D721Med (cell line): ENCODE data around the gene CBX5.

ENCODE experiments used
- DNase-seq: peaks from one replicate; pipeline ENCODE4 v3.0.0; 2011; ENCODE audit warnings: low spot score; ENCODE audit not compliant: insufficient read length
- FAIRE-seq: peaks from 2 replicates; lab custom pipeline; 2011; peaks lifted over from hg19 to GRCh38; lab: Jason Lieb, UNC
- CTCF ChIP-seq: IDR thresholded peaks from 2 replicates; pipeline ENCODE4 v1.5.1; 2012; ENCODE audit warnings: mild to moderate bottlenecking, control low read depth; ENCODE audit not compliant: insufficient read depth; ENCODE audit errors: missing control alignments

The CBX5 gene

GRCh38 chr12:54306925-54307741 is 27.2 kb upstream of the CBX5 start:
- no peak for DNase-seq
- no peak for TF ChIP-seq CTCF
- FAIRE-seq = no peak

GRCh38 chr12:54304187-54304810 is 24.4 kb upstream of the CBX5 start:
- no peak for TF ChIP-seq CTCF
- DNase-seq (no peak), FAIRE-seq (no peak)

- DNase-seq (no peak), FAIRE-seq (no peak)
- TF ChIP-seq CTCF = no peak
Observed at GRCh38 chr12:54303640-54304039, 23.7 kb upstream of the CBX5 start.

- TF ChIP-seq CTCF = no peak
- DNase-seq (no peak), FAIRE-seq (no peak)
Observed at GRCh38 chr12:54301428-54302048, 21.6 kb upstream of the CBX5 start.

- no peak for TF ChIP-seq CTCF
- no peak for FAIRE-seq
- DNase-seq = no peak
Observed at GRCh38 chr12:54300732-54301427, 21.0 kb upstream of the CBX5 start, which contains the start of gene NFE2. Gene NFE2 (minus strand): TSS chr12:54301015. CDS start chr12:54295248, 5,767 bp downstream.

GRCh38 chr12:54300225-54300731 is 20.4 kb upstream of the CBX5 start:
- DNase-seq (no peak), FAIRE-seq (no peak)
- no peak for TF ChIP-seq CTCF
